WI38 (cell line): ENCODE data around the gene TMEM18.

Experiments
- H3K4me3 ChIP-seq: 2 replicates; pipeline ENCODE4 v1.5.1; 2011; ENCODE audit warnings: low read depth, mild to moderate bottlenecking, control low read depth, low read length
- CTCF ChIP-seq: IDR thresholded peaks from 2 replicates; pipeline ENCODE4 v1.5.1; 2012; ENCODE audit warnings: low read depth, mild to moderate bottlenecking, control low read depth, low read length

TMEM18 gene

GRCh38 chr2:666441-666840, 10.8 kb downstream of the TMEM18 start:
- H3K4me3 ChIP-seq = no peak overlapping the region
- no peak for TF ChIP-seq CTCF

- TF ChIP-seq CTCF = no peak
- H3K4me3 ChIP-seq = no peak overlapping the region
These were observed 11.7 kb downstream of the TMEM18 start for GRCh38 chr2:665340-666073.

- no peak overlapping the region for H3K4me3 ChIP-seq
- TF ChIP-seq CTCF = no peak
These were observed 13.1 kb downstream of the TMEM18 start for GRCh38 chr2:664063-664462.

- no peak for TF ChIP-seq CTCF
These were observed 14.0 kb downstream of the TMEM18 start for GRCh38 chr2:663221-663620.

DNA sequence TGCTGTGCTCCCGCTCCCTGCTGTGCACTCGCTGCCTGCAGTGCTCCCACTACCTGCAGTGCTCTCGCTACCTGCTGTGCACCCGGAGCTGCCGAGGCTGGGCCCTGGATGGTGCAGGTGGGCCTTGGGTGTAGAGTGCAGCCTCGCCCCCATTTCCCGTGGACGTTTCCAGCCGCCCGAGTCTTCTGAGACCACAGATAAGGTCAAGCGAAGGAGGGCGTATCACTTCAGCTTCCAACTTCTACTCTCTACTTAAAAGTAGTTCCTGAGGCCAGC, 15.9 kb downstream of the TMEM18 start:
- no peak overlapping the region for H3K4me3 ChIP-seq
- no peak for TF ChIP-seq CTCF

More at GRCh38 chr2:663221-663620, 14.0 kb downstream of the TMEM18 start:
- no peak overlapping the region for H3K4me3 ChIP-seq

DNA sequence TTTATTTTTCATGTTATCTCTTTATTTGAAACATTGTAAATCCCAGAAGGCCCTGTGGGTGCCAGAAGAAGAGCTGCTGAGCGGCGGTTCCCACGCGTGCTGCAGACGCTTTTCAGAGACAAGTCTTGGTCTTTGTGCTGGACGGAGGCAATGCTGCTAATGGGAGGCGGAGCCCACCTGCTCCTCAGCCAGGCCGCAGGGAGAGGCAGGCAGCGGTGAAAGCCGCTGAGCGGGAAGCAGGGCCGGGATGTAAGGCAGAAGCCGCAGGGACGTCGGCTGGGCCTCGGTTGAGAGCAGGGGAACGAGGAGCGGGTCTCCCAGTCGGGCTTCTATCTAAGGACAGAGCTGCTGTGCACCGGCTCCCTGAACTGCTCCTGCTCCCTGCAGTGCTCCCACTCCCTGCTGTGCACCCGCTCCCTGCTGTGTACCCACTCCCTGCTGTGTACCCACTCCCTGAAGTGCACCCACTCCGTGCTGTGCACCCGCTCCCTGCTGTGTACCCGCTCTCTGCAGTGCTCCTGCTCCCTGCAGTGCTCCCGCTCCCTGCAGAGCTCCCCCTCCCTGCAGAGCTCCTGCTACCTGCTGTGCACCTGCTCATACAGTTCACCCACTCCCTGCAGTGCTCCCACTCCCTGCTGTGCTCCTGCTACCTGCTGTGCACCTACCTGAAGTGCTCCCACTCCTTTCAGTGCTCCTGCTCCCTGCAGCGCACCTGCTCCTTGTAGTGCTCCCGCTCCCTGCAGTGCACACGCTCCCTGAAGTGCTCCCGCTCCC, 16.4 kb downstream of the TMEM18 start:
- no peak overlapping the region for H3K4me3 ChIP-seq
- TF ChIP-seq CTCF = no peak

- no peak for TF ChIP-seq CTCF
- no peak overlapping the region for H3K4me3 ChIP-seq
These were observed 17.2 kb downstream of the TMEM18 start for GRCh38 chr2:660029-660428.
